Measurements from ENCODE around the gene AQP7.

DNA sequence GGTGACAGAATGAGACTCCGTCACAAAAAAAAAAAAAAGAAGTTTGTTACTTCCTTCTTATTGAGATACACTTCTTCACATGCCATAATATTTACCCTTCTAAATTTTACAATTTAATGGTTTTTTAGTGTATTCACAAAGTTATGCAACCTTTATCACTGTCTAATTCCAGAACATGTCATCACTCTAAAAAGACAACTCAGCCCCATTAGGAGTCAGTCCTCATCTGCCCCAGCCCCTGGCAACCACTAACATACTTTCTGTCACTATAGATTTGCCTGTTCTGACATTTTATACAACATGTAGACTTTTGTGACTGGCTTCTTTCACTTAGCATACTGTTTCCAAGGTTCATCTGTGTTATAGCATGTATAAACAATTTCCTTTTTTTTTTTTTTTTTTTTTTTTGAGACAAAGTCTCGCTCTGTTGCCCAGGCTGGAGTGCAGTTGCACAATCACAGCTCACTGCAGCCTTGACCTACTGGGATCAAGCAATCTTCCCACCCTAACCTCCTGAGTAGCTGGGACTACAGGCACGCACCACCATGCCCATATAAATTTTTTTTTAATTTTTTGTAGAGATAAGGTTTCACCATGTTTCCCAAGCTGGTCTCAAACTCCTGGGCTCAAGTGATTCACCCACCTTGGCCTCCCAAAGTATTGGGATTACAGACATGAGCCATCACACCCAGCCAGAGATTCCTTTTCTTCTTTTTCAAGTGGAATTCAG lies 27.1 kb upstream of the AQP7 start:
- TF ChIP-seq, protein P1, sequence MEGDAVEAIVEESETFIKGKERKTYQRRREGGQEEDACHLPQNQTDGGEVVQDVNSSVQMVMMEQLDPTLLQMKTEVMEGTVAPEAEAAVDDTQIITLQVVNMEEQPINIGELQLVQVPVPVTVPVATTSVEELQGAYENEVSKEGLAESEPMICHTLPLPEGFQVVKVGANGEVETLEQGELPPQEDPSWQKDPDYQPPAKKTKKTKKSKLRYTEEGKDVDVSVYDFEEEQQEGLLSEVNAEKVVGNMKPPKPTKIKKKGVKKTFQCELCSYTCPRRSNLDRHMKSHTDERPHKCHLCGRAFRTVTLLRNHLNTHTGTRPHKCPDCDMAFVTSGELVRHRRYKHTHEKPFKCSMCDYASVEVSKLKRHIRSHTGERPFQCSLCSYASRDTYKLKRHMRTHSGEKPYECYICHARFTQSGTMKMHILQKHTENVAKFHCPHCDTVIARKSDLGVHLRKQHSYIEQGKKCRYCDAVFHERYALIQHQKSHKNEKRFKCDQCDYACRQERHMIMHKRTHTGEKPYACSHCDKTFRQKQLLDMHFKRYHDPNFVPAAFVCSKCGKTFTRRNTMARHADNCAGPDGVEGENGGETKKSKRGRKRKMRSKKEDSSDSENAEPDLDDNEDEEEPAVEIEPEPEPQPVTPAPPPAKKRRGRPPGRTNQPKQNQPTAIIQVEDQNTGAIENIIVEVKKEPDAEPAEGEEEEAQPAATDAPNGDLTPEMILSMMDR (IDR thresholded peaks at IDR 0.05): no peak
- no peak for TF ChIP-seq POLR2A (IDR thresholded peaks at IDR 0.05)
